MM.1S (cell line): ENCODE results near the gene KIAA1328.

ENCODE experiments used
- EZH2 ChIP-seq: fragments of 300-600 bp; sonication (generic); optimal IDR thresholded peaks from 2 replicates; pipeline ENCODE3; 2017; ENCODE audit warnings: low read depth, mild to moderate bottlenecking, antibody characterized with exemption, low read length, mixed read lengths
- EZH2phosphoT487 ChIP-seq: fragments of 300-600 bp; sonication (generic); IDR thresholded peaks from 2 replicates; pipeline ENCODE4 v1.6.1; 2018; ENCODE audit warnings: antibody characterized with exemption, low read length
- TF ChIP-seq, protein P1 (sequence below): fragments of 300-600 bp; sonication (generic); IDR thresholded peaks from 2 replicates; pipeline ENCODE4 v1.5.1; 2016; ENCODE audit warnings: antibody characterized with exemption, low read length, mixed read lengths

DNA sequence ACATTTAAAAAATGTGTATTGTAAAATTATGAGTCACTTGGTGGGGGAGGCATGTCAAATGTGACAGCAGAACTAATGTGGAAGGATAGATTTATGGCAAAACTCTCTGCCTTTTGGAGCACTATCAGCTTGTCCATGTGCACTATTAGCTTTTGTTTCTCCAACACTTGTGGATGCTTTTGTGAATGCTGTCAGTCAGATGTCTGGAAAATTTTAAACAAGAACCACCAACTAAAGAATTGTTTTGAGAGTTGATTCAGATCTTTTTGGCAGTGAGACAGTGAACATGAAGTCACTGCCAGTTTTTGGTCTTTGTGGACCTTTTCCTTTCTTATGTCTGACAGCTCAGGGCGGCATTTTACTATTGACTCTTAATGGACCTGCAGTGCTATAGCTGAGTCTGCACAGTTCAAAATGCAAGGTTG is 72.4 kb downstream of the KIAA1328 start:
- no peak for TF ChIP-seq EZH2
- TF ChIP-seq, protein P1, sequence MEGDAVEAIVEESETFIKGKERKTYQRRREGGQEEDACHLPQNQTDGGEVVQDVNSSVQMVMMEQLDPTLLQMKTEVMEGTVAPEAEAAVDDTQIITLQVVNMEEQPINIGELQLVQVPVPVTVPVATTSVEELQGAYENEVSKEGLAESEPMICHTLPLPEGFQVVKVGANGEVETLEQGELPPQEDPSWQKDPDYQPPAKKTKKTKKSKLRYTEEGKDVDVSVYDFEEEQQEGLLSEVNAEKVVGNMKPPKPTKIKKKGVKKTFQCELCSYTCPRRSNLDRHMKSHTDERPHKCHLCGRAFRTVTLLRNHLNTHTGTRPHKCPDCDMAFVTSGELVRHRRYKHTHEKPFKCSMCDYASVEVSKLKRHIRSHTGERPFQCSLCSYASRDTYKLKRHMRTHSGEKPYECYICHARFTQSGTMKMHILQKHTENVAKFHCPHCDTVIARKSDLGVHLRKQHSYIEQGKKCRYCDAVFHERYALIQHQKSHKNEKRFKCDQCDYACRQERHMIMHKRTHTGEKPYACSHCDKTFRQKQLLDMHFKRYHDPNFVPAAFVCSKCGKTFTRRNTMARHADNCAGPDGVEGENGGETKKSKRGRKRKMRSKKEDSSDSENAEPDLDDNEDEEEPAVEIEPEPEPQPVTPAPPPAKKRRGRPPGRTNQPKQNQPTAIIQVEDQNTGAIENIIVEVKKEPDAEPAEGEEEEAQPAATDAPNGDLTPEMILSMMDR: no peak
- TF ChIP-seq EZH2phosphoT487: no peak
